NCI-H2196 treated with DMSO at 0.1 percent for 48 hours (cell line): ENCODE results near the gene KCNQ4.

Experiments used
- DNase-seq: peaks from one replicate; lab custom pipeline; 2025; ENCODE audit not compliant: unreplicated experiment; lab: John Stamatoyannopoulos, UW

The KCNQ4 gene

DNA sequence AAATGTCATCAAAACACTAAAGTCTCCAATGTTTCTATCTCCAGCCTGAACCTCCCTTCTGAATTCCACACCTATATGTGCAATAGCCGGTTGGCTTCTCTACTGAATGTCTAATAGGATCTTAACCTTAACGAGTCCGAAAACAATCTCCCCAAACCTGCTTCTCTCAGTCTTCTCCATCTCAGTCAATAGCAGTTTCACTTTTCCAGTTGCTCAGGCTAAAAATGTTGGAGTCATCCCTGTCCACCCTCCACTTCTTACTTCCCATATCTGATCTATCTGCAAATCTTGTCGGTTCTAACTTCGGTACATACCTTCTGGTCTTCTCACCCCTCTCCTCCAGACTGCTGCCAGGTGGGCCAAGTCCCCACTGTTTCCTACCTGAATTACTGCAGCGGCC is 104.1 kb downstream of the KCNQ4 start:
- DNase-seq = no peak
